ENCODE data around the gene TFCP2.

The TFCP2 gene

GRCh38 chr12:51196547-51196946 lies 23.6 kb upstream of the TFCP2 start:
- no peak for DNase-seq (ENCODE audit: low spot score)

- no peak for DNase-seq (ENCODE audit: low spot score)
Observed at GRCh38 chr12:51195841-51196240, 22.9 kb upstream of the TFCP2 start.

- no peak for DNase-seq (ENCODE audit: low spot score)
Observed at GRCh38 chr12:51192284-51192671, 19.3 kb upstream of the TFCP2 start.

GRCh38 chr12:51191516-51192283 lies 18.8 kb upstream of the TFCP2 start:
- DNase-seq (ENCODE audit: low spot score) = no peak

- DNase-seq (ENCODE audit: low spot score) = no peak
Observed at GRCh38 chr12:51190820-51191219, 17.9 kb upstream of the TFCP2 start.

- DNase-seq (ENCODE audit: low spot score) = no peak
Observed at GRCh38 chr12:51189790-51190355, 16.9 kb upstream of the TFCP2 start.

- DNase-seq (ENCODE audit: low spot score) = no peak
Observed at GRCh38 chr12:51188359-51189051, 15.6 kb upstream of the TFCP2 start.

- DNase-seq (ENCODE audit: low spot score) = no peak
Observed at GRCh38 chr12:51187370-51187987, 14.5 kb upstream of the TFCP2 start.

- no peak for DNase-seq (ENCODE audit: low spot score)
Observed at GRCh38 chr12:51186465-51187085, 13.6 kb upstream of the TFCP2 start.

- DNase-seq (ENCODE audit: low spot score) = no peak
Observed at GRCh38 chr12:51185171-51185717, 12.3 kb upstream of the TFCP2 start.

GRCh38 chr12:51183816-51184215 lies 10.9 kb upstream of the TFCP2 start:
- DNase-seq (ENCODE audit: low spot score) = no peak

- no peak for DNase-seq (ENCODE audit: low spot score)
Observed at GRCh38 chr12:51183349-51183748, 10.4 kb upstream of the TFCP2 start.

- no peak for DNase-seq (ENCODE audit: low spot score)
Observed at GRCh38 chr12:51181558-51181957, 8.6 kb upstream of the TFCP2 start.

GRCh38 chr12:51177897-51178296 lies 5.0 kb upstream of the TFCP2 start:
- DNase-seq (ENCODE audit: low spot score) = no peak

GRCh38 chr12:51174501-51174900 lies 1.6 kb upstream of the TFCP2 start:
- DNase-seq (ENCODE audit: low spot score) = no peak

GRCh38 chr12:51171884-51172514 lies 936 bp downstream of the TFCP2 start:
- DNase-seq (ENCODE audit: low spot score) = no peak

- no peak for DNase-seq (ENCODE audit: low spot score)
Observed at GRCh38 chr12:51163795-51164194, 9.1 kb downstream of the TFCP2 start.

GRCh38 chr12:51162217-51162616 lies 10.7 kb downstream of the TFCP2 start:
- no peak for DNase-seq (ENCODE audit: low spot score)

GRCh38 chr12:51160814-51161459 lies 12.0 kb downstream of the TFCP2 start:
- DNase-seq (ENCODE audit: low spot score) = no peak

GRCh38 chr12:51156245-51156765 lies 16.6 kb downstream of the TFCP2 start:
- DNase-seq (ENCODE audit: low spot score) = no peak

- no peak for DNase-seq (ENCODE audit: low spot score)
Observed at GRCh38 chr12:51152953-51153352, 20.0 kb downstream of the TFCP2 start.

Measured in ecto neural progenitor cell (in vitro differentiated cells).